Measurements from ENCODE around the gene CZIB. TPM values are rescaled to one million over a fixed set of nuclear protein-coding genes. Genes with fewer than 3 reads are reported as not detected.

Gene CZIB
- total RNA-seq, 1 experiment from 2014 or later = 43.1 TPM

- intact Hi-C loops (cut with micrococcal nuclease) = loop anchor here (1.0 kb wide), 1 partner anchor 127 kb away; no protein-coding TSS in a partner anchor
- H3K4me1 ChIP-seq (ENCODE audit: control insufficient read depth in 1 of 2, insufficient read depth in 2 of 2, low read length in 2 of 2) = no peaks in the 10 kb centered on the region
- POLR2A ChIA-PET = no interaction called here
- H3K27ac ChIP-seq (ENCODE audit: low read depth, low read length) = no peak overlapping the region
- H3K27me3 ChIP-seq (ENCODE audit: insufficient read depth, low read length) = no peaks in the 10 kb centered on the region
- TF ChIP-seq RAD21 (IDR thresholded peaks at IDR 0.05; ENCODE audit: low read depth) (peak; percentile 56), ATF3 (IDR thresholded peaks at IDR 0.05) (no peak), EZH2 (IDR thresholded peaks at IDR 0.05) (no peak), CTCF (IDR thresholded peaks at IDR 0.05 in 2 of 3, conservative IDR thresholded peaks at IDR 0.05 in 1 of 3; ENCODE audit: borderline replicate concordance in 1 of 3, insufficient read depth in 1 of 3, low read depth in 2 of 3, low read length in 2 of 3) (peak; percentile 26 to 47 (median 43); a peak in 5 of 6 replicates), CBX3 (IDR thresholded peaks at IDR 0.05; ENCODE audit: low read depth) (no peak), MAX (IDR thresholded peaks at IDR 0.05) (no peak), FOSL1 (IDR thresholded peaks at IDR 0.05; ENCODE audit: low read depth) (no peak), POLR2AphosphoS5 (IDR thresholded peaks at IDR 0.05; ENCODE audit: low read depth, low read length) (no peak), ZNF274 (IDR thresholded peaks at IDR 0.05; ENCODE audit: low read depth, low read length) (no peak)
- H3K9me3 ChIP-seq (ENCODE audit: control insufficient read depth in 1 of 2, insufficient read depth in 1 of 2, low read depth in 1 of 2, low read length in 2 of 2) = no peaks in the 10 kb centered on the region
- no peak overlapping the region for H3K4me3 ChIP-seq (replicated peaks in 1 of 2; ENCODE audit: low read depth in 1 of 2, low read length in 2 of 2)
- no peak overlapping the region for H3K4me2 ChIP-seq (ENCODE audit: low read length)
- no peaks in the 10 kb centered on the region for H3K9me2 ChIP-seq (ENCODE audit: insufficient read depth)
- H3K9ac ChIP-seq (ENCODE audit: low read length) = no peak overlapping the region
- H4K20me1 ChIP-seq (ENCODE audit: insufficient read depth) = no peaks in the 10 kb centered on the region
- no TSS peak for BruUV-seq (replicated peaks)
- no peaks in the 10 kb centered on the region for H3K79me2 ChIP-seq (ENCODE audit: insufficient read depth, low read length)
- RAD21 ChIA-PET (ENCODE audit: low non-redundant PET in 1 of 2, low total read pairs in 2 of 2, uncharacterized antibody in 2 of 2, unreplicated experiment in 2 of 2) = interaction anchor here in 1 of 2 experiments (1.0 kb wide), 1 partner anchor 127 kb away, joined by 3 read pairs; no protein-coding TSS in a partner anchor
- no peak overlapping the region for H2AFZ ChIP-seq (ENCODE audit: low read depth, low read length, poor library complexity, severe bottlenecking)
- ATAC-seq (peak; percentile 83), DNase-seq (ENCODE audit: low read depth, low spot score) (no peak)
- H3K36me3 ChIP-seq (ENCODE audit: control insufficient read depth in 1 of 2, insufficient read depth in 2 of 2, low read length in 2 of 2) = peaks cover 33 to 64% of the 10 kb centered on the region in 2 experiments; a peak in 3 of 4 replicates
- CTCF ChIA-PET = interaction anchor here (3.1 kb wide), 1 partner anchor 127 kb away, joined by 13 read pairs; no protein-coding TSS in a partner anchor
These were observed 45.6 kb upstream of the CZIB start for GRCh38 chr1:53266038-53266437.

All from HCT116 (cell line).